ENCODE measurements around the gene TMC1. TPM values are rescaled to one million over a fixed set of nuclear protein-coding genes. Genes with fewer than 3 reads are reported as not detected.

TMC1 gene
- total and polyA plus RNA-seq, 2 of the 13 experiments (the other 11 are each of a cell fraction or from before 2014, with no cell fraction given), result 0.02 to 0.03 TPM

GRCh38 chr9:72718503-72718902, 197.1 kb downstream of the TMC1 start:
- ATAC-seq (no peak), DNase-seq (ENCODE audit: low spot score) (no peak), FAIRE-seq (no peak)
- POLR2A ChIA-PET, result no interaction called here
- Histone ChIP-seq H3K79me2 (ENCODE audit: insufficient read depth, low read length) (no peaks in the 10 kb centered on the region), H3K9ac (ENCODE audit: insufficient read depth, low read depth, low read length) (no peak overlapping the region), H4K20me1 (ENCODE audit: insufficient read depth, low read length) (no peaks in the 10 kb centered on the region), H3K9me3 (ENCODE audit: low read length) (no peaks in the 10 kb centered on the region), H3K4me3 (replicated peaks in 1 of 3; ENCODE audit: insufficient read depth in 1 of 3, low read depth in 2 of 3, low read length in 3 of 3) (no peak overlapping the region), H3K36me3 (replicated peaks in 1 of 2; ENCODE audit: control insufficient read depth in 1 of 2, insufficient read depth in 2 of 2, low read length in 2 of 2) (no peaks in the 10 kb centered on the region), H3K4me2 (ENCODE audit: low read depth, low read length) (no peak overlapping the region), H3K27me3 (ENCODE audit: control insufficient read depth in 1 of 2, insufficient read depth in 2 of 2, low read length in 2 of 2) (no peaks in the 10 kb centered on the region), H3K4me1 (ENCODE audit: insufficient read depth, low read length) (no peaks in the 10 kb centered on the region), H2AFZ (ENCODE audit: low read length) (no peak overlapping the region), H3K27ac (ENCODE audit: extremely low read length, insufficient read depth, low read length) (no peak overlapping the region)
- no TSS peak for BruUV-seq (replicated peaks)
- CTCF ChIA-PET (ENCODE audit: low intra/inter-chr PET ratio, low total read pairs), result no interaction called here
- WGBS (ENCODE audit: low lambda C conversion rate), result 46% methylated on average over 3 of the region's 3 CpGs
- in situ Hi-C loops (cut with HindIII; ENCODE audit: extremely low pct_ligation_motif_present, low pct_unique_long_range_greater_than_20kb) (no loop called here), intact Hi-C loops (cut with micrococcal nuclease; ENCODE audit: unreplicated experiment) (loop anchor here (1.0 kb wide), 1 partner anchor 104 kb away; no protein-coding TSS in a partner anchor)
- TF ChIP-seq, protein P1, sequence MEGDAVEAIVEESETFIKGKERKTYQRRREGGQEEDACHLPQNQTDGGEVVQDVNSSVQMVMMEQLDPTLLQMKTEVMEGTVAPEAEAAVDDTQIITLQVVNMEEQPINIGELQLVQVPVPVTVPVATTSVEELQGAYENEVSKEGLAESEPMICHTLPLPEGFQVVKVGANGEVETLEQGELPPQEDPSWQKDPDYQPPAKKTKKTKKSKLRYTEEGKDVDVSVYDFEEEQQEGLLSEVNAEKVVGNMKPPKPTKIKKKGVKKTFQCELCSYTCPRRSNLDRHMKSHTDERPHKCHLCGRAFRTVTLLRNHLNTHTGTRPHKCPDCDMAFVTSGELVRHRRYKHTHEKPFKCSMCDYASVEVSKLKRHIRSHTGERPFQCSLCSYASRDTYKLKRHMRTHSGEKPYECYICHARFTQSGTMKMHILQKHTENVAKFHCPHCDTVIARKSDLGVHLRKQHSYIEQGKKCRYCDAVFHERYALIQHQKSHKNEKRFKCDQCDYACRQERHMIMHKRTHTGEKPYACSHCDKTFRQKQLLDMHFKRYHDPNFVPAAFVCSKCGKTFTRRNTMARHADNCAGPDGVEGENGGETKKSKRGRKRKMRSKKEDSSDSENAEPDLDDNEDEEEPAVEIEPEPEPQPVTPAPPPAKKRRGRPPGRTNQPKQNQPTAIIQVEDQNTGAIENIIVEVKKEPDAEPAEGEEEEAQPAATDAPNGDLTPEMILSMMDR (CRISPR knock-in tag; IDR thresholded peaks at IDR 0.05), result peak; percentile 22
- TF ChIP-seq FUBP1 (CRISPR knock-in tag; IDR thresholded peaks at IDR 0.05; ENCODE audit: borderline replicate concordance), result no peak

GRCh38 chr9:72721067-72721466, 199.7 kb downstream of the TMC1 start:
- no peaks in the 10 kb centered on the region for H3K36me3 ChIP-seq (replicated peaks in 1 of 2; ENCODE audit: control insufficient read depth in 1 of 2, insufficient read depth in 2 of 2, low read length in 2 of 2)
- intact Hi-C loops (cut with micrococcal nuclease; ENCODE audit: unreplicated experiment), result no loop called here
- H3K9me3 ChIP-seq (ENCODE audit: low read length), result no peaks in the 10 kb centered on the region
- no peak overlapping the region for H3K4me2 ChIP-seq (ENCODE audit: low read depth, low read length)
- BruUV-seq (replicated peaks), result no TSS peak
- ChIA-PET CTCF (ENCODE audit: low intra/inter-chr PET ratio, low total read pairs) (no interaction called here), POLR2A (no interaction called here)
- H3K27me3 ChIP-seq (ENCODE audit: control insufficient read depth in 1 of 2, insufficient read depth in 2 of 2, low read length in 2 of 2), result no peaks in the 10 kb centered on the region
- H3K9ac ChIP-seq (ENCODE audit: insufficient read depth, low read depth, low read length), result no peak overlapping the region
- H3K4me3 ChIP-seq (replicated peaks in 1 of 3; ENCODE audit: insufficient read depth in 1 of 3, low read depth in 2 of 3, low read length in 3 of 3), result no peak overlapping the region
- ATAC-seq (no peak), FAIRE-seq (no peak), DNase-seq (ENCODE audit: low spot score) (no peak)
- 43% methylated on average over 1 of the region's 1 CpG for WGBS (ENCODE audit: low lambda C conversion rate)
- H3K27ac ChIP-seq (ENCODE audit: extremely low read length, insufficient read depth, low read length), result no peak overlapping the region
- no peak for TF ChIP-seq ZNF281 (CRISPR knock-in tag; IDR thresholded peaks at IDR 0.05; ENCODE audit: borderline replicate concordance)
- TF ChIP-seq HMG20B (CRISPR knock-in tag; conservative IDR thresholded peaks at IDR 0.05), result no peak
- no peak for TF ChIP-seq KDM1A (CRISPR knock-in tag; IDR thresholded peaks at IDR 0.05)
- TF ChIP-seq ZNF44 (CRISPR knock-in tag; IDR thresholded peaks at IDR 0.05), result no peak
- TF ChIP-seq FOXA3 (CRISPR knock-in tag; IDR thresholded peaks at IDR 0.05), result no peak
- no peaks in the 10 kb centered on the region for H3K4me1 ChIP-seq (ENCODE audit: insufficient read depth, low read length)
- no peak overlapping the region for H2AFZ ChIP-seq (ENCODE audit: low read length)
- in situ Hi-C loops (cut with HindIII; ENCODE audit: extremely low pct_ligation_motif_present, low pct_unique_long_range_greater_than_20kb), result no loop called here
- H3K79me2 ChIP-seq (ENCODE audit: insufficient read depth, low read length), result no peaks in the 10 kb centered on the region
- H4K20me1 ChIP-seq (ENCODE audit: insufficient read depth, low read length), result no peaks in the 10 kb centered on the region

Data from HepG2 (cell line).